Kidney (tissue), 14 donors: ENCODE data around the gene PLCD1. TPM values are rescaled to one million over a fixed set of nuclear protein-coding genes. Genes with fewer than 3 reads are reported as not detected.
A peak's percentile ranks its signal among the peaks of the same experiment; 100 is the strongest.

Source experiments
- DNase-seq, 5 donors: peaks; one replicate each; pipeline ENCODE4 v3.0.0-alpha.2; 2013 to 2020
- FAIRE-seq: peaks from 2 replicates; lab custom pipeline; 2012; peaks lifted over from hg19 to GRCh38; lab: Jason Lieb, UNC
- H3K27ac ChIP-seq, 2 donors: one replicate each; pipeline ENCODE4 v1.7.0; 2013; ENCODE audit warnings: low read depth in 2 of 2, low read length in 2 of 2, inconsistent platforms in 1 of 2
- H3K27me3 ChIP-seq: one replicate; pipeline ENCODE4 v1.7.1; 2013; ENCODE audit warnings: low read length, inconsistent platforms; ENCODE audit not compliant: control insufficient read depth, insufficient read depth
- H3K36me3 ChIP-seq, 3 donors: one replicate each; pipeline versions ENCODE4 v1.7.0 to v1.7.1; 2013; ENCODE audit warnings: low read length in 3 of 3, control low read depth in 1 of 3, inconsistent platforms in 1 of 3; ENCODE audit not compliant: insufficient read depth in 3 of 3, control insufficient read depth in 2 of 3
- H3K4me1 ChIP-seq, 3 donors: one replicate each; pipeline versions ENCODE4 v1.7.0 to v1.7.1; 2013; ENCODE audit warnings: low read length in 3 of 3, inconsistent platforms in 1 of 3, low read depth in 1 of 3; ENCODE audit not compliant: control insufficient read depth in 2 of 3, insufficient read depth in 2 of 3
- H3K4me3 ChIP-seq, 3 donors: one replicate each; pipeline versions ENCODE4 v1.7.0 to v1.8.1; 2013; ENCODE audit warnings: low read length in 3 of 3, control low read depth in 1 of 3, inconsistent platforms in 1 of 3
- H3K9ac ChIP-seq, 3 donors: one replicate each; pipeline versions ENCODE4 v1.7.0 to v1.7.1; 2013; ENCODE audit warnings: low read length in 3 of 3, control low read depth in 1 of 3, inconsistent platforms in 1 of 3
- H3K9me3 ChIP-seq, 3 donors: one replicate each; pipeline versions ENCODE4 v1.7.0 to v1.7.1; 2013; ENCODE audit warnings: low read length in 3 of 3, control low read depth in 1 of 3, inconsistent platforms in 1 of 3; ENCODE audit not compliant: control insufficient read depth in 2 of 3, insufficient read depth in 1 of 3
- intact Hi-C: fragments of 100-400 bp; cut with DNase I; formaldehyde crosslinking; loops from one replicate; pipeline ENCODE4 v1.11.1; 2022
- polyA plus RNA-seq: library from polyadenylated mRNA; stranded (reverse); fragments of 350-450 nt; fragmentation: Illumina TruSeq; extraction: RNeasy Lipid Tissue Mini Kit (QIAGEN cat#74804); gene quantifications from one replicate; pipeline ENCODE4 v1.2.3, GENCODE V29; 2014; ENCODE audit warnings: low read depth, low replicate concordance; ENCODE audit not compliant: insufficient read depth
- total RNA-seq: library from RNA; stranded (reverse); fragmentation: NEBNext Ultra II Directional; extraction: Animal tissue kit (Norgen Biotek cat#: 25700); gene quantifications from one replicate; pipeline ENCODE4 v1.2.1, GENCODE V29; 2021
- TF ChIP-seq, protein P1 (sequence below): IDR thresholded peaks from 3 replicates; pipeline ENCODE4 v1.5.1; 2012; ENCODE audit warnings: mild to moderate bottlenecking, moderate library complexity, borderline replicate concordance; ENCODE audit not compliant: insufficient read depth; ENCODE audit errors: extremely low read depth
- donor health status: control.
- donor health status: control.
- donor health status: control.
- donor health status: control.
- donor health status: control.
- donor health status: DM: yes; HTN: yes; CAD: no.
- donor health status: Normal renal cell carcinoma (clear cell type).

The PLCD1 gene
- total and polyA plus RNA-seq, 2 donors from 2014 or later = 39.1 to 50.0 TPM

DNA sequence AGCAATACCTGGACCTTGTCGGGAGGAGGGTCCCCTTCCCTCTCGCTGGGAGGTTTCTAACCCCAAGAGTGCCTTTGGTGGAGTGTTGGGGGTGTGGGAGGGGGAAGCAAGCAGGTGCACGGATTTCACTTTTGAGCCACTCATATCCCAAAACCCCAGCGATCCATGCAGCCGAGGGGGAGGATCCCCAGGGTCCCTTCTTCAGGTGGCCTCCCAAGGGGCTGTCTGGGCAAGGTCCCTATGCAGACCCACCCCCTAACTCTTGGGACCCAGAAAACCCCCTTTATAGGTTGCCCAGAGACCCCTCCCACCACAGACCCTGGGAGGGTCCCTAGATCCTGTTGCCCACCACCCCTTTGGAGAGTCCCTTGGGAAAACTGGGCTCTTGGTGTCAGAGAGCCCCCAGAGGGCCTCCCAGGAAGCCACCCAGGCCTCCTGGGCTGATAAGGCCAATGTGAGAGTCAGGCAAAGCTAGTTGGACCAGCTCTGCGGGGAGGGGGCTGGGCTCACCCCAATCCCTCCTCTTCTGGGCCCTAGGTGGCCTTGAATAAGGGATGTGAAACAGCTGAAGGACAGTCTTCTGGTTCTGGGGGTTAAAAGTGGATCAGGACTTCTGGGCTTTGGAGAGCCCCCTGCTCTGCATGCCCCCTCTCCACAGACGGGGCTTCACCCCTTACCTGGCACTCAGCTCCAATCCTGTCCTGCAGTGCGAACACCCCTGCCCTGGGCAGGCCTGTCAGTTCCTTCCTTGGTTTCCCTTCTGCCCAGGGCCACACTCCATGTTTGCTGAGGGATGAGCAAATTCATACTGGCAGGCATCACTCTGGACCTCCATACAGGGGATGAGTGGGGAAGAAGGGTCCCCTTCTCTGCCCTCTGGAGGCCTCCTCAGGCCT lies 932 bp upstream of the PLCD1 start:
- DNase-seq (peak in 1 of 5 donors; percentile 72), FAIRE-seq (no peak)
- Histone ChIP-seq H3K4me3 (peak overlapping the region; percentile 64 to 76 (median 68)), H3K27me3 (no peaks in the 10 kb centered on the region), H3K9ac (peak overlapping the region; percentile 44 to 87 (median 72)), H3K36me3 (no peaks in the 10 kb centered on the region), H3K27ac (peak overlapping the region; percentile 83 to 88), H3K4me1 (peaks cover 2 to 9% (median 4%) of the 10 kb centered on the region in 3 donors), H3K9me3 (no peaks in the 10 kb centered on the region)
- intact Hi-C loops = no loop called here
- TF ChIP-seq, protein P1, sequence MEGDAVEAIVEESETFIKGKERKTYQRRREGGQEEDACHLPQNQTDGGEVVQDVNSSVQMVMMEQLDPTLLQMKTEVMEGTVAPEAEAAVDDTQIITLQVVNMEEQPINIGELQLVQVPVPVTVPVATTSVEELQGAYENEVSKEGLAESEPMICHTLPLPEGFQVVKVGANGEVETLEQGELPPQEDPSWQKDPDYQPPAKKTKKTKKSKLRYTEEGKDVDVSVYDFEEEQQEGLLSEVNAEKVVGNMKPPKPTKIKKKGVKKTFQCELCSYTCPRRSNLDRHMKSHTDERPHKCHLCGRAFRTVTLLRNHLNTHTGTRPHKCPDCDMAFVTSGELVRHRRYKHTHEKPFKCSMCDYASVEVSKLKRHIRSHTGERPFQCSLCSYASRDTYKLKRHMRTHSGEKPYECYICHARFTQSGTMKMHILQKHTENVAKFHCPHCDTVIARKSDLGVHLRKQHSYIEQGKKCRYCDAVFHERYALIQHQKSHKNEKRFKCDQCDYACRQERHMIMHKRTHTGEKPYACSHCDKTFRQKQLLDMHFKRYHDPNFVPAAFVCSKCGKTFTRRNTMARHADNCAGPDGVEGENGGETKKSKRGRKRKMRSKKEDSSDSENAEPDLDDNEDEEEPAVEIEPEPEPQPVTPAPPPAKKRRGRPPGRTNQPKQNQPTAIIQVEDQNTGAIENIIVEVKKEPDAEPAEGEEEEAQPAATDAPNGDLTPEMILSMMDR = no peak

DNA sequence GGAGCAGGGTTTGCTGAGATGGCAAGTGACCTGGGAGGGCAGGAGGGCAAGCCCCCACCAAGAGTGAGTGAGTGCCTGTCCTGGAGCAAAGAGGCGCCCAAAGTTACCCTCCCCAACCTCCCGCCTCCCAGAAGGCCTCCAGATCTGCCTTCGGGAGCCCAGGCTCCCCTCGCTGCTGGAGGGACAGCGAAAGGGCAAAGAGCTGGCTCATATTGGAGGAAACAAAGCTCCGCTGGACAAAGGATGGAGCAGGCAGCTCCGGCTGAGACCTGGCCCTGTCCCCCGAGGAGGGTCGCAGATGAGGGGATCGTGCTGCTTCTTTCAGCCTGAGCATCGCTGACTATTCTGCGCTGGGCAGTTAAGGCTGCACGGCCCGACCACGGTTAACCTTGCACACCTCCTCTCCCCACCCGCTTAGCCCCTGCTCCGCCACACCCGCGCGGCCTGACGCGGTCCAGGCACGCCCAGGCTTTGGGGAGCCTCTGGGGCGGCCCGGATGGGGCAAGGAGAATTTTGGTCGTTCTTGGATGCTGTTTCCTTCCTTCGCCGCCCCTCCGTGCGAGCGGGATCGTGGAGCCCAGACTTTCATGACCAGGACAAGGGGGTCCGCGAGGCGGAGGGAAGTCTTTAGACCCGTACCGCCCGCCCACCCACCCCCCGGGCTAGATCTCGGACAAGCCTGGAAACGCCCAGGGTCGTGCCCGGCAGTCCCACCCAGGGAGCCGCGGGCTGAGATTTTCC lies 651 bp downstream of the PLCD1 start:
- H3K27ac ChIP-seq = peak overlapping the region in 1 of 2 donors; percentile 78
- DNase-seq (peak in 3 of 5 donors; percentile 37 to 81 (median 52)), FAIRE-seq (no peak)
- H3K27me3 ChIP-seq = no peaks in the 10 kb centered on the region
- TF ChIP-seq, protein P1 = no peak
- intact Hi-C loops = no loop called here
- no peaks in the 10 kb centered on the region for H3K36me3 ChIP-seq
- peak overlapping the region; percentile 24 to 76 (median 38) for H3K4me3 ChIP-seq
- no peaks in the 10 kb centered on the region for H3K9me3 ChIP-seq
- peaks cover 2 to 10% (median 6%) of the 10 kb centered on the region in 3 donors for H3K4me1 ChIP-seq
- peak overlapping the region in 1 of 3 donors; percentile 65 for H3K9ac ChIP-seq

DNA sequence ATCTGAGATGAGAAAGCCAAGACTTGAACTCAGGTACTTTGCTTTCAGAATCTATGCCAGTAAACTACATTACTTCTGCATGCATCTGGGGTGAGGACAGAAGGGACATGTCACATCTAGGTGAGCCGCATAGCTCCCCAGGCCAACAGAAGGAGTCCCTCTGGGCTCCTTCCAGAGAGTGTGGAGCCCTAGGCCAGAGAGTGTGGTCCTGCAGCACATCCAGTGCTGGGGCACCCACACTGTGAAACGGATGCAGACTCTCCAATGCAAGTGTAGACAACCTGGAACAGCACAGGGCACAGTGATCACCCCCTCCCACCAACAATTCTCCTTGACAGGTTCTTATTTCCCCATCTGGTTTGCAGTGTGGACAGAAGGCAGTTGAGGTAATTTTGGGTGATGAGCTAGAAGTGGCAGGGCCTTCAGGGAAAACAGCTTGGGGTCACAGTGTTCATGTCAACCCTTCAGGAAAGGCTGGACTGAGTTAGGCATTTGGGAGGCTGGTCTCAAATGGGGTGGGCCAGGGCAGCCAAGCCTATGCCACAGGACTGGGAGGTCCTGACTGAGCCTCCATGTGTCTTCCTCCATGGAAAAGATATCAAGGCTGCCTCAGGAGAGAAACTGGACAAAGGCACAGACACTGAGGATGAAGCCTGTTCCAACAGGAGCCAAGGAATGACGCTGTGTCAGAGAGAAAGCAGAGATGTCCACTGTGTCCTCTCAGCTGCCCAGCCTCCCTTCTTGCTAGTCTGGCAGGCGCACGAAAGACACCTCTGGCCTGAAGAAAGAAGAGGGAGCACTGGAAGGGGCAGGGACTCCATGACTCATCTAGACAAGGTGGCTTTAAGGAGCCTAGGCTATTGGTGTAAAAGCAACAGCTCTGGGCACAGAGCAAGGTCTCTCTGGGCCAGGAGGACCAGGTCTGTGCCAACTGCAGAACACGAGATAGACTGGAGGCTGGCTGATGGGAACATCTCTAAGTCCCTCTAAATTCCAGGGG lies 1.7 kb downstream of the PLCD1 start:
- H3K9ac ChIP-seq = no peak overlapping the region
- TF ChIP-seq, protein P1 = no peak
- no peak for DNase-seq
- no peak overlapping the region for H3K27ac ChIP-seq
- peaks cover 2 to 15% (median 6%) of the 10 kb centered on the region in 3 donors for H3K4me1 ChIP-seq
- FAIRE-seq = no peak
- H3K4me3 ChIP-seq = no peak overlapping the region
- H3K27me3 ChIP-seq = no peaks in the 10 kb centered on the region
- H3K9me3 ChIP-seq = no peaks in the 10 kb centered on the region
- no peaks in the 10 kb centered on the region for H3K36me3 ChIP-seq
- intact Hi-C loops = no loop called here
